Calu3 (cell line): Measurements from ENCODE around the gene ACER1. TPM values are rescaled to one million over a fixed set of nuclear protein-coding genes. Genes with fewer than 3 reads are reported as not detected.

Source experiments
- BruUV-seq: library from RNA; stranded (reverse); fragments of 400-500 nt; replicated peaks from 2 replicates; lab custom pipeline; 2021; lab: Mats Ljungman, UMichigan
- CTCF ChIA-PET: fragments of 300-600 bp; sonication (Branson Sonifier 250); formaldehyde crosslinking; loops from one replicate; lab custom pipeline; 2022; ENCODE audit warnings: antibody characterized with exemption; lab: Charles Lee
- DNase-seq: peaks from one replicate; pipeline ENCODE4 v3.0.0; 2022
- H3K27ac Mint-ChIP-seq: one replicate; pipeline ENCODE4 v1.8.0; 2022; ENCODE audit warnings: mixed read lengths; ENCODE audit not compliant: unreplicated experiment
- H3K27me3 Mint-ChIP-seq: one replicate; pipeline ENCODE4 v1.8.0; 2022; ENCODE audit warnings: mixed read lengths; ENCODE audit not compliant: unreplicated experiment
- H3K36me3 Mint-ChIP-seq: one replicate; pipeline ENCODE4 v1.8.0; 2022; ENCODE audit warnings: mild to moderate bottlenecking, moderate library complexity, mixed read lengths; ENCODE audit not compliant: insufficient read depth, unreplicated experiment
- H3K4me1 Mint-ChIP-seq: one replicate; pipeline ENCODE4 v1.8.0; 2022; ENCODE audit warnings: mild to moderate bottlenecking, low read depth, mixed read lengths; ENCODE audit not compliant: unreplicated experiment
- H3K4me3 Mint-ChIP-seq: one replicate; pipeline ENCODE4 v1.8.0; 2022; ENCODE audit warnings: mild to moderate bottlenecking, low read depth, moderate library complexity, mixed read lengths; ENCODE audit not compliant: unreplicated experiment
- H3K9me3 Mint-ChIP-seq: one replicate; pipeline ENCODE4 v1.8.0; 2022; ENCODE audit warnings: low read depth, mixed read lengths; ENCODE audit not compliant: unreplicated experiment
- CTCF ChIP-seq: fragments of 200-600 bp; IDR thresholded peaks from one replicate; pipeline ENCODE4 v1.8.0; 2022; ENCODE audit warnings: antibody characterized with exemption; ENCODE audit not compliant: unreplicated experiment
- intact Hi-C: fragments of 100-400 bp; cut with micrococcal nuclease; formaldehyde crosslinking; loops from one replicate; pipeline ENCODE4 v1.10.0; 2022; ENCODE audit not compliant: unreplicated experiment
- total RNA-seq: library from RNA; stranded (reverse); gene quantifications from 2 replicates; pipeline ENCODE4 v1.2.3, GENCODE V29; 2022

ACER1 gene
- total RNA-seq, 1 experiment from 2014 or later, result not detected

GRCh38 chr19:6274756-6275155 lies 58.7 kb downstream of the ACER1 start:
- H3K4me3 Mint-ChIP-seq, result no peak overlapping the region
- CTCF ChIA-PET, result interaction anchor here (0.6 kb wide), 1 partner anchor 87 kb away, joined by 3 read pairs; the partner anchor contains the start of gene CLPP
- BruUV-seq, result no TSS peak
- intact Hi-C loops, result no loop called here
- DNase-seq, result no peak
- H3K27ac Mint-ChIP-seq, result no peak overlapping the region
- H3K27me3 Mint-ChIP-seq, result no peaks in the 10 kb centered on the region
- H3K4me1 Mint-ChIP-seq, result peaks cover 29% of the 10 kb centered on the region
- no peaks in the 10 kb centered on the region for H3K9me3 Mint-ChIP-seq
- H3K36me3 Mint-ChIP-seq, result peaks cover 13% of the 10 kb centered on the region
- TF ChIP-seq CTCF, result no peak

GRCh38 chr19:6273701-6274601 lies 59.5 kb downstream of the ACER1 start:
- Mint-ChIP-seq H3K4me1 (peaks cover 29% of the 10 kb centered on the region), H3K36me3 (peaks cover 9% of the 10 kb centered on the region), H3K27ac (no peak overlapping the region), H3K9me3 (no peaks in the 10 kb centered on the region), H3K27me3 (no peaks in the 10 kb centered on the region), H3K4me3 (peak overlapping the region; percentile 36)
- CTCF ChIA-PET, result interaction anchor here (0.6 kb wide), 1 partner anchor 87 kb away, joined by 3 read pairs; the partner anchor contains the start of gene CLPP
- BruUV-seq, result no TSS peak
- TF ChIP-seq CTCF, result no peak
- intact Hi-C loops, result no loop called here
- peak; percentile 26 for DNase-seq

- no peaks in the 10 kb centered on the region for H3K27me3 Mint-ChIP-seq
- CTCF ChIA-PET, result no interaction called here
- no peak for TF ChIP-seq CTCF
- intact Hi-C loops, result no loop called here
- H3K4me1 Mint-ChIP-seq, result peaks cover 22% of the 10 kb centered on the region
- H3K27ac Mint-ChIP-seq, result no peak overlapping the region
- peak overlapping the region; percentile 36 for H3K4me3 Mint-ChIP-seq
- no peak for DNase-seq
- H3K9me3 Mint-ChIP-seq, result no peaks in the 10 kb centered on the region
- no peaks in the 10 kb centered on the region for H3K36me3 Mint-ChIP-seq
- BruUV-seq, result no TSS peak
Observed at GRCh38 chr19:6272913-6273600, 60.4 kb downstream of the ACER1 start.

- CTCF ChIA-PET, result no interaction called here
- intact Hi-C loops, result no loop called here
- no peaks in the 10 kb centered on the region for H3K9me3 Mint-ChIP-seq
- H3K27ac Mint-ChIP-seq, result no peak overlapping the region
- no peaks in the 10 kb centered on the region for H3K36me3 Mint-ChIP-seq
- DNase-seq, result no peak
- no peak overlapping the region for H3K4me3 Mint-ChIP-seq
- H3K4me1 Mint-ChIP-seq, result peaks cover 17% of the 10 kb centered on the region
- no peak for TF ChIP-seq CTCF
- H3K27me3 Mint-ChIP-seq, result no peaks in the 10 kb centered on the region
- no TSS peak for BruUV-seq
Observed at GRCh38 chr19:6272411-6272791, 61.0 kb downstream of the ACER1 start.
